Measurements from ENCODE around the gene SCN1B. TPM values are rescaled to one million over a fixed set of nuclear protein-coding genes. Genes with fewer than 3 reads are reported as not detected.

Gene SCN1B
- polyA plus RNA-seq, 1 experiment = 5.7 TPM

DNA sequence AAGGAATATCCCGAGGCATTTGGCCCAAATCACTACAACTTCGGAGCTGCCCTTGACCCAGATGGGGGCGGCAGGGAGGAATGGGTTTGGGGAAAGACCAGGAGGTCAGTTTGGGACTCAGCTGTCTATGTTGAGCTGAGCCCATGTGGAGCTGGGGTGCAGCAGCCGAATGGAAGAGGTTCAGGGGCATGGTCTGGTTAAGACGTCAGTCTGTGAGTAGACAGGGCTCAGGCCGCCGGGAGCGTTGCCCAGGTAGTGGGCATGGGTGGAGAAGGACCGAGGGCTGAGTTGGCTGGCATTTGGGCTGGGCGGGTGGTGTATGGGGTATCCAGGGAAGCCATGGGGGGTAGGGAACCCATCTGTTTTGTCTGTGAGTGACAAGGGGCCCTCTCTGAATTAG lies 9.3 kb upstream of the SCN1B start:
- no peak for DNase-seq (ENCODE audit: low read depth, low spot score)
- Histone ChIP-seq H3K27me3 (ENCODE audit: control insufficient read depth, insufficient read depth, low read length) (no peaks in the 10 kb centered on the region), H3K27ac (ENCODE audit: low read depth, low read length) (no peak overlapping the region), H3K9me3 (ENCODE audit: control insufficient read depth, insufficient read depth, low read length) (no peaks in the 10 kb centered on the region), H3K4me3 (ENCODE audit: low read depth, low read length) (no peak overlapping the region)
- TF ChIP-seq, protein P1, sequence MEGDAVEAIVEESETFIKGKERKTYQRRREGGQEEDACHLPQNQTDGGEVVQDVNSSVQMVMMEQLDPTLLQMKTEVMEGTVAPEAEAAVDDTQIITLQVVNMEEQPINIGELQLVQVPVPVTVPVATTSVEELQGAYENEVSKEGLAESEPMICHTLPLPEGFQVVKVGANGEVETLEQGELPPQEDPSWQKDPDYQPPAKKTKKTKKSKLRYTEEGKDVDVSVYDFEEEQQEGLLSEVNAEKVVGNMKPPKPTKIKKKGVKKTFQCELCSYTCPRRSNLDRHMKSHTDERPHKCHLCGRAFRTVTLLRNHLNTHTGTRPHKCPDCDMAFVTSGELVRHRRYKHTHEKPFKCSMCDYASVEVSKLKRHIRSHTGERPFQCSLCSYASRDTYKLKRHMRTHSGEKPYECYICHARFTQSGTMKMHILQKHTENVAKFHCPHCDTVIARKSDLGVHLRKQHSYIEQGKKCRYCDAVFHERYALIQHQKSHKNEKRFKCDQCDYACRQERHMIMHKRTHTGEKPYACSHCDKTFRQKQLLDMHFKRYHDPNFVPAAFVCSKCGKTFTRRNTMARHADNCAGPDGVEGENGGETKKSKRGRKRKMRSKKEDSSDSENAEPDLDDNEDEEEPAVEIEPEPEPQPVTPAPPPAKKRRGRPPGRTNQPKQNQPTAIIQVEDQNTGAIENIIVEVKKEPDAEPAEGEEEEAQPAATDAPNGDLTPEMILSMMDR (IDR thresholded peaks at IDR 0.05; ENCODE audit: low read depth, low read length) = no peak
- ChIA-PET POLR2A (no interaction called here), CTCF (interaction anchor here (1.0 to 1.2 kb wide), 2 partner anchors 47 to 121 kb away, joined by 3 read pairs; no protein-coding TSS in a partner anchor)

DNA sequence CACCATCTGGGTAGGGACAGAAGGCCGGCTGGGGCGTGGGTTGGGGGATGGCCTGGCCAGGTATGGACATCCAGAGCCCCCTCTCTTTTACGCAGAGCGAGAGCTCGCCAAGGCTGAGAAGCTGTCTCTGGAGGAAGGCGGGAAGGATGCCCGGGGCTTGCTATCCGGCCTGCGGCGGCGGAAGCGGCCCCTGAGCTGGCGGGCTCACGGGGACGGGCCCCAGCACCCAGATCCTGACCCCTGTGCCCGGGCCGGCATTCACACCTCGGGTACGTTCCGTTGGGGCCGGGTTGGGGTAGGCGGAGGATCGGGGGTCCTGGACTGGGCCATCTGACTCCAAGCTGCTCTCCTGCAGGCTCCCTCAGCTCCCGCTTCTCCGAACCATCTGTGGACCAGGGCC lies 8.7 kb upstream of the SCN1B start:
- H3K27ac ChIP-seq (ENCODE audit: low read depth, low read length) = no peak overlapping the region
- ChIA-PET CTCF (interaction anchor here (1.0 to 1.2 kb wide), 2 partner anchors 48 to 121 kb away, joined by 3 read pairs; no protein-coding TSS in a partner anchor), POLR2A (no interaction called here)
- no peak overlapping the region for H3K4me3 ChIP-seq (ENCODE audit: low read depth, low read length)
- no peaks in the 10 kb centered on the region for H3K9me3 ChIP-seq (ENCODE audit: control insufficient read depth, insufficient read depth, low read length)
- DNase-seq (ENCODE audit: low read depth, low spot score) = no peak
- no peaks in the 10 kb centered on the region for H3K27me3 ChIP-seq (ENCODE audit: control insufficient read depth, insufficient read depth, low read length)
- TF ChIP-seq, protein P1 (IDR thresholded peaks at IDR 0.05; ENCODE audit: low read depth, low read length) = no peak

- H3K4me3 ChIP-seq (ENCODE audit: low read depth, low read length) = no peak overlapping the region
- DNase-seq (ENCODE audit: low read depth, low spot score) = no peak
- H3K27me3 ChIP-seq (ENCODE audit: control insufficient read depth, insufficient read depth, low read length) = no peaks in the 10 kb centered on the region
- TF ChIP-seq, protein P1 (IDR thresholded peaks at IDR 0.05; ENCODE audit: low read depth, low read length) = no peak
- POLR2A ChIA-PET = interaction anchor here (0.6 kb wide), 2 partner anchors 49 to 1650 kb away, joined by 3 to 6 read pairs; no protein-coding TSS in a partner anchor
- no peak overlapping the region for H3K27ac ChIP-seq (ENCODE audit: low read depth, low read length)
- CTCF ChIA-PET = no interaction called here
- H3K9me3 ChIP-seq (ENCODE audit: control insufficient read depth, insufficient read depth, low read length) = no peaks in the 10 kb centered on the region
Observed at GRCh38 chr19:35022460-35022859, 7.8 kb upstream of the SCN1B start.

GRCh38 chr19:35023428-35023827 lies 6.8 kb upstream of the SCN1B start:
- ChIA-PET CTCF (no interaction called here), POLR2A (no interaction called here)
- H3K9me3 ChIP-seq (ENCODE audit: control insufficient read depth, insufficient read depth, low read length) = no peaks in the 10 kb centered on the region
- no peak overlapping the region for H3K27ac ChIP-seq (ENCODE audit: low read depth, low read length)
- TF ChIP-seq, protein P1 (IDR thresholded peaks at IDR 0.05; ENCODE audit: low read depth, low read length) = no peak
- no peaks in the 10 kb centered on the region for H3K27me3 ChIP-seq (ENCODE audit: control insufficient read depth, insufficient read depth, low read length)
- H3K4me3 ChIP-seq (ENCODE audit: low read depth, low read length) = no peak overlapping the region
- no peak for DNase-seq (ENCODE audit: low read depth, low spot score)

DNA sequence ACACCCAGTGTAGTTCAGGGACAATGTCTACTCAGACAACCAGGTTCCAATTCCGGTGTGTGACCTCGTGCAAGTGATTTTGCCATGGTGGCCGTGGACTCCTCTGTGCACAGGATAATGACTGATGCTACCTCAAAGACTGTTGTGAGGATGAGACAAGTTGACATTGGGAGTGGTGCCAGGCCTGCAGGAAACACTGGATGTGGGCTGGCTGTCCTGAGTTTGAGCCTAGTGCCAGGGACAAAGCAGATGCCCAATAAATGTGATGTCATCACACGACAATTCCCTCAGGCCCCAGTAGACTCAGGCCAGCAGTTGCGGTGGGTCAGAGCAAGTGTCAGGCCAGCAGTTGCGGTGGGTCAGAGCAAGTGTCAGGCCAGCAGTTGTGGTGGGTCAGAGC lies 6.2 kb upstream of the SCN1B start:
- TF ChIP-seq, protein P1 (IDR thresholded peaks at IDR 0.05; ENCODE audit: low read depth, low read length) = no peak
- Histone ChIP-seq H3K27me3 (ENCODE audit: control insufficient read depth, insufficient read depth, low read length) (no peaks in the 10 kb centered on the region), H3K27ac (ENCODE audit: low read depth, low read length) (no peak overlapping the region), H3K9me3 (ENCODE audit: control insufficient read depth, insufficient read depth, low read length) (no peaks in the 10 kb centered on the region), H3K4me3 (ENCODE audit: low read depth, low read length) (no peak overlapping the region)
- CTCF ChIA-PET = interaction anchor here (0.9 kb wide), 1 partner anchor 91 kb away, joined by 3 read pairs; no protein-coding TSS in a partner anchor
- POLR2A ChIA-PET = no interaction called here
- DNase-seq (ENCODE audit: low read depth, low spot score) = no peak

Measured in AG04450 (cell line).